Ishikawa (cell line): Measurements from ENCODE around the gene EVPL.

Source experiments
- RAD21 ChIP-seq: IDR thresholded peaks from 2 replicates; pipeline ENCODE4 v1.6.1; 2012; ENCODE audit warnings: low read depth
- USF1 ChIP-seq: IDR thresholded peaks from 2 replicates; pipeline ENCODE4 v1.6.1; 2012

GRCh38 chr17:76074390-76075363 lies 47.6 kb upstream of the EVPL start, which contains the start of gene GALR2:
- TF ChIP-seq RAD21 (no peak), USF1 (no peak)
